ENCODE results near the gene VASN. TPM values are rescaled to one million over a fixed set of nuclear protein-coding genes. Genes with fewer than 3 reads are reported as not detected.

Gene VASN
- total RNA-seq, 2 experiments from 2014 or later = not detected

DNA sequence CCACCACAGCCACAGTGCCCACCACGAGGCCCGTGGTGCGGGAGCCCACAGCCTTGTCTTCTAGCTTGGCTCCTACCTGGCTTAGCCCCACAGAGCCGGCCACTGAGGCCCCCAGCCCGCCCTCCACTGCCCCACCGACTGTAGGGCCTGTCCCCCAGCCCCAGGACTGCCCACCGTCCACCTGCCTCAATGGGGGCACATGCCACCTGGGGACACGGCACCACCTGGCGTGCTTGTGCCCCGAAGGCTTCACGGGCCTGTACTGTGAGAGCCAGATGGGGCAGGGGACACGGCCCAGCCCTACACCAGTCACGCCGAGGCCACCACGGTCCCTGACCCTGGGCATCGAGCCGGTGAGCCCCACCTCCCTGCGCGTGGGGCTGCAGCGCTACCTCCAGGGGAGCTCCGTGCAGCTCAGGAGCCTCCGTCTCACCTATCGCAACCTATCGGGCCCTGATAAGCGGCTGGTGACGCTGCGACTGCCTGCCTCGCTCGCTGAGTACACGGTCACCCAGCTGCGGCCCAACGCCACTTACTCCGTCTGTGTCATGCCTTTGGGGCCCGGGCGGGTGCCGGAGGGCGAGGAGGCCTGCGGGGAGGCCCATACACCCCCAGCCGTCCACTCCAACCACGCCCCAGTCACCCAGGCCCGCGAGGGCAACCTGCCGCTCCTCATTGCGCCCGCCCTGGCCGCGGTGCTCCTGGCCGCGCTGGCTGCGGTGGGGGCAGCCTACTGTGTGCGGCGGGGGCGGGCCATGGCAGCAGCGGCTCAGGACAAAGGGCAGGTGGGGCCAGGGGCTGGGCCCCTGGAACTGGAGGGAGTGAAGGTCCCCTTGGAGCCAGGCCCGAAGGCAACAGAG is 10.5 kb downstream of the VASN start:
- Histone ChIP-seq H3K4me2 (ENCODE audit: low read length) (no peak overlapping the region), H3K27ac (ENCODE audit: low read depth, low read length, poor library complexity, severe bottlenecking) (no peak overlapping the region), H3K9me2 (ENCODE audit: insufficient read depth, low read length) (no peaks in the 10 kb centered on the region), H3K9me3 (ENCODE audit: low read length) (no peaks in the 10 kb centered on the region), H3K4me1 (ENCODE audit: insufficient read depth, low read length, poor library complexity, severe bottlenecking) (no peaks in the 10 kb centered on the region), H3K79me2 (ENCODE audit: insufficient read depth, low read depth, low read length) (no peaks in the 10 kb centered on the region), H3K36me3 (ENCODE audit: insufficient read depth, low read length) (peaks cover 7% of the 10 kb centered on the region; the same call in 1 of the 2 replicates), H3K4me3 (ENCODE audit: low read depth, low read length, poor library complexity, severe bottlenecking) (no peak overlapping the region), H2AFZ (ENCODE audit: low read length) (no peak overlapping the region), H4K20me1 (ENCODE audit: insufficient read depth, low read length) (no peaks in the 10 kb centered on the region)
- no peak for DNase-seq (ENCODE audit: low spot score)
- TF ChIP-seq, protein P1, sequence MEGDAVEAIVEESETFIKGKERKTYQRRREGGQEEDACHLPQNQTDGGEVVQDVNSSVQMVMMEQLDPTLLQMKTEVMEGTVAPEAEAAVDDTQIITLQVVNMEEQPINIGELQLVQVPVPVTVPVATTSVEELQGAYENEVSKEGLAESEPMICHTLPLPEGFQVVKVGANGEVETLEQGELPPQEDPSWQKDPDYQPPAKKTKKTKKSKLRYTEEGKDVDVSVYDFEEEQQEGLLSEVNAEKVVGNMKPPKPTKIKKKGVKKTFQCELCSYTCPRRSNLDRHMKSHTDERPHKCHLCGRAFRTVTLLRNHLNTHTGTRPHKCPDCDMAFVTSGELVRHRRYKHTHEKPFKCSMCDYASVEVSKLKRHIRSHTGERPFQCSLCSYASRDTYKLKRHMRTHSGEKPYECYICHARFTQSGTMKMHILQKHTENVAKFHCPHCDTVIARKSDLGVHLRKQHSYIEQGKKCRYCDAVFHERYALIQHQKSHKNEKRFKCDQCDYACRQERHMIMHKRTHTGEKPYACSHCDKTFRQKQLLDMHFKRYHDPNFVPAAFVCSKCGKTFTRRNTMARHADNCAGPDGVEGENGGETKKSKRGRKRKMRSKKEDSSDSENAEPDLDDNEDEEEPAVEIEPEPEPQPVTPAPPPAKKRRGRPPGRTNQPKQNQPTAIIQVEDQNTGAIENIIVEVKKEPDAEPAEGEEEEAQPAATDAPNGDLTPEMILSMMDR (conservative IDR thresholded peaks at IDR 0.05; ENCODE audit: low read length) = no peak
- TF ChIP-seq EZH2phosphoT487 (IDR thresholded peaks at IDR 0.05; ENCODE audit: borderline replicate concordance, low read depth, low read length) = no peak
- POLR2A ChIA-PET = no interaction called here
- CTCF ChIA-PET (ENCODE audit: unreplicated experiment) = interaction anchor here (0.6 kb wide), 1 partner anchor 21 kb away, joined by 3 read pairs; no protein-coding TSS in a partner anchor
- intact Hi-C loops (cut with micrococcal nuclease; ENCODE audit: unreplicated experiment) = no loop called here
- no TSS peak for BruUV-seq (replicated peaks)

DNA sequence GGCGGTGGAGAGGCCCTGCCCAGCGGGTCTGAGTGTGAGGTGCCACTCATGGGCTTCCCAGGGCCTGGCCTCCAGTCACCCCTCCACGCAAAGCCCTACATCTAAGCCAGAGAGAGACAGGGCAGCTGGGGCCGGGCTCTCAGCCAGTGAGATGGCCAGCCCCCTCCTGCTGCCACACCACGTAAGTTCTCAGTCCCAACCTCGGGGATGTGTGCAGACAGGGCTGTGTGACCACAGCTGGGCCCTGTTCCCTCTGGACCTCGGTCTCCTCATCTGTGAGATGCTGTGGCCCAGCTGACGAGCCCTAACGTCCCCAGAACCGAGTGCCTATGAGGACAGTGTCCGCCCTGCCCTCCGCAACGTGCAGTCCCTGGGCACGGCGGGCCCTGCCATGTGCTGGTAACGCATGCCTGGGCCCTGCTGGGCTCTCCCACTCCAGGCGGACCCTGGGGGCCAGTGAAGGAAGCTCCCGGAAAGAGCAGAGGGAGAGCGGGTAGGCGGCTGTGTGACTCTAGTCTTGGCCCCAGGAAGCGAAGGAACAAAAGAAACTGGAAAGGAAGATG is 11.2 kb downstream of the VASN start:
- peaks cover 14% of the 10 kb centered on the region; the same call in 1 of the 2 replicates for H3K36me3 ChIP-seq (ENCODE audit: insufficient read depth, low read length)
- H3K4me2 ChIP-seq (ENCODE audit: low read length) = no peak overlapping the region
- H3K27ac ChIP-seq (ENCODE audit: low read depth, low read length, poor library complexity, severe bottlenecking) = no peak overlapping the region
- intact Hi-C loops (cut with micrococcal nuclease; ENCODE audit: unreplicated experiment) = no loop called here
- H4K20me1 ChIP-seq (ENCODE audit: insufficient read depth, low read length) = no peaks in the 10 kb centered on the region
- TF ChIP-seq, protein P1 (conservative IDR thresholded peaks at IDR 0.05; ENCODE audit: low read length) = no peak
- no peak for TF ChIP-seq EZH2phosphoT487 (IDR thresholded peaks at IDR 0.05; ENCODE audit: borderline replicate concordance, low read depth, low read length)
- H3K9me2 ChIP-seq (ENCODE audit: insufficient read depth, low read length) = no peaks in the 10 kb centered on the region
- ChIA-PET CTCF (ENCODE audit: unreplicated experiment) (no interaction called here), POLR2A (no interaction called here)
- H2AFZ ChIP-seq (ENCODE audit: low read length) = no peak overlapping the region
- no TSS peak for BruUV-seq (replicated peaks)
- no peak for DNase-seq (ENCODE audit: low spot score)
- H3K4me3 ChIP-seq (ENCODE audit: low read depth, low read length, poor library complexity, severe bottlenecking) = no peak overlapping the region
- H3K79me2 ChIP-seq (ENCODE audit: insufficient read depth, low read depth, low read length) = no peaks in the 10 kb centered on the region
- H3K9me3 ChIP-seq (ENCODE audit: low read length) = no peaks in the 10 kb centered on the region
- H3K4me1 ChIP-seq (ENCODE audit: insufficient read depth, low read length, poor library complexity, severe bottlenecking) = no peaks in the 10 kb centered on the region
